HCT116 (cell line): ENCODE data around the gene CTIF. TPM values are rescaled to one million over a fixed set of nuclear protein-coding genes. Genes with fewer than 3 reads are reported as not detected.

Experiments
- ATAC-seq: fragments of 200-7000 bp; cut with Tn5 transposase; 2 replicates; pipeline ENCODE4 v1.9.1; 2020; ENCODE audit warnings: mild to moderate bottlenecking, moderate library complexity
- BruUV-seq: library from RNA; stranded (reverse); fragments of 400-500 nt; replicated peaks from 2 replicates; lab custom pipeline; 2021; lab: Mats Ljungman, UMichigan
- CTCF ChIA-PET: fragments of 300-600 bp; sonication (Branson Sonifier 250); formaldehyde crosslinking; loops from one replicate; lab custom pipeline; 2021; ENCODE audit warnings: antibody characterized with exemption; lab: Charles Lee
- POLR2A ChIA-PET: fragments of 300-600, 350-600 bp; sonication (Branson Sonifier 250); formaldehyde crosslinking; loops from one replicate; lab custom pipeline; 2021; ENCODE audit warnings: antibody characterized with exemption; lab: Charles Lee
- RAD21 ChIA-PET, 2 experiments: fragments of 300-600 bp; sonication (Branson Sonifier 250); formaldehyde crosslinking; loops; one replicate each; lab custom pipeline; 2023; ENCODE audit warnings: low total read pairs in 2 of 2; ENCODE audit not compliant: uncharacterized antibody in 2 of 2, unreplicated experiment in 2 of 2, low non-redundant PET in 1 of 2; lab: Charles Lee
- DNase-seq: peaks from one replicate; pipeline ENCODE4 v3.0.0-alpha.2; 2010; ENCODE audit warnings: low read depth, low spot score
- H2AFZ ChIP-seq: fragments of 200-600 bp; shearing (Covaris generic), sonication (generic); 2 replicates; pipeline ENCODE4 v1.6.1; 2017; ENCODE audit warnings: low read depth, mixed run types, mixed read lengths, antibody characterized with exemption, low read length; ENCODE audit not compliant: poor library complexity, severe bottlenecking
- H3K27ac ChIP-seq: 2 replicates; pipeline ENCODE4 v1.5.1; 2012; ENCODE audit warnings: low read depth, low read length
- H3K27me3 ChIP-seq: fragments of 200-600 bp; sonication (generic); 2 replicates; pipeline ENCODE4 v1.6.1; 2016; ENCODE audit warnings: mixed run types, low read length, mixed read lengths; ENCODE audit not compliant: insufficient read depth
- H3K36me3 ChIP-seq, 2 experiments: fragments of 200-500 bp in 1 of 2; fragments of 200-600 bp in 1 of 2; sonication (Bioruptor generic) in 1 of 2; sonication (generic) in 1 of 2; 2 replicates each; pipeline versions ENCODE4 v1.5.1 to v1.6.1; 2014 to 2016; ENCODE audit warnings: low read length in 2 of 2, inconsistent platforms in 1 of 2, mixed read lengths in 1 of 2, mixed run types in 1 of 2; ENCODE audit not compliant: insufficient read depth in 2 of 2, control insufficient read depth in 1 of 2
- H3K4me1 ChIP-seq, 2 experiments: fragments of 200-600 bp in 1 of 2; sonication (generic) in 1 of 2; 2 replicates each; pipeline versions ENCODE4 v1.5.1 to v1.6.1; 2012 to 2017; ENCODE audit warnings: low read length in 2 of 2, inconsistent platforms in 1 of 2, mild to moderate bottlenecking in 1 of 2, mixed read lengths in 1 of 2, mixed run types in 1 of 2, moderate library complexity in 1 of 2; ENCODE audit not compliant: insufficient read depth in 2 of 2, control insufficient read depth in 1 of 2
- H3K4me2 ChIP-seq: fragments of 200-600 bp; sonication (generic); 2 replicates; pipeline ENCODE4 v1.6.1; 2017; ENCODE audit warnings: mixed run types, low read length, mixed read lengths
- H3K4me3 ChIP-seq, 2 experiments: fragments of 200-600 bp in 1 of 2; sonication (generic) in 1 of 2; replicated peaks in 1 of 2; 2 replicates each; pipeline ENCODE4 v1.5.1; 2011 to 2016; ENCODE audit warnings: low read length in 2 of 2, control low read depth in 1 of 2, low read depth in 1 of 2, mild to moderate bottlenecking in 1 of 2, mixed read lengths in 1 of 2, mixed run types in 1 of 2
- H3K79me2 ChIP-seq: fragments of 200-600 bp; sonication (generic); 2 replicates; pipeline ENCODE4 v1.6.1; 2017; ENCODE audit warnings: mild to moderate bottlenecking, mixed run types, low read length, moderate library complexity, mixed read lengths; ENCODE audit not compliant: insufficient read depth
- H3K9ac ChIP-seq: fragments of 200-600 bp; sonication (generic); 2 replicates; pipeline ENCODE4 v1.6.1; 2016; ENCODE audit warnings: low read length, mixed read lengths
- H3K9me2 ChIP-seq: fragments of 200-600 bp; sonication (generic), shearing (Covaris generic); 2 replicates; pipeline ENCODE4 v1.6.1; 2017; ENCODE audit warnings: mixed run types, mild to moderate bottlenecking, moderate library complexity; ENCODE audit not compliant: insufficient read depth
- H3K9me3 ChIP-seq, 2 experiments: fragments of 200-500 bp in 1 of 2; fragments of 200-600 bp in 1 of 2; sonication (Bioruptor generic) in 1 of 2; sonication (generic) in 1 of 2; 2 replicates each; pipeline ENCODE4 v1.6.1; 2014 to 2017; ENCODE audit warnings: low read length in 2 of 2, mixed read lengths in 2 of 2, inconsistent platforms in 1 of 2, low read depth in 1 of 2, mild to moderate bottlenecking in 1 of 2, mixed run types in 1 of 2, moderate library complexity in 1 of 2; ENCODE audit not compliant: control insufficient read depth in 1 of 2, insufficient read depth in 1 of 2
- H4K20me1 ChIP-seq: fragments of 200-600 bp; sonication (generic), shearing (Covaris generic); 2 replicates; pipeline ENCODE4 v1.6.1; 2017; ENCODE audit warnings: mixed run types, mild to moderate bottlenecking, moderate library complexity; ENCODE audit not compliant: insufficient read depth
- CEBPB ChIP-seq: IDR thresholded peaks from 2 replicates; pipeline ENCODE4 v1.6.1; 2012; ENCODE audit warnings: low read depth
- CTCF ChIP-seq, 3 experiments: fragments of 200-600 bp in 1 of 3; sonication (generic) in 1 of 3; IDR thresholded peaks in 2 of 3; conservative IDR thresholded peaks in 1 of 3; 2 replicates each; pipeline ENCODE4 v1.5.1; 2012 to 2017; ENCODE audit warnings: low read depth in 2 of 3, low read length in 2 of 3, antibody characterized with exemption in 1 of 3, borderline replicate concordance in 1 of 3, control low read depth in 1 of 3, mild to moderate bottlenecking in 1 of 3, mixed read lengths in 1 of 3, mixed run types in 1 of 3, moderate library complexity in 1 of 3; ENCODE audit not compliant: insufficient read depth in 1 of 3
- FOSL1 ChIP-seq: IDR thresholded peaks from 2 replicates; pipeline ENCODE4 v1.6.1; 2012; ENCODE audit warnings: low read depth
- MAX ChIP-seq: IDR thresholded peaks from 2 replicates; pipeline ENCODE4 v1.6.1; 2012
- RAD21 ChIP-seq: IDR thresholded peaks from 2 replicates; pipeline ENCODE4 v1.6.1; 2012; ENCODE audit warnings: low read depth, mild to moderate bottlenecking
- SIN3A ChIP-seq: IDR thresholded peaks from 2 replicates; pipeline ENCODE4 v1.6.1; 2012; ENCODE audit warnings: low read depth
- YY1 ChIP-seq: IDR thresholded peaks from 2 replicates; pipeline ENCODE4 v1.6.1; 2011; ENCODE audit warnings: low read length, low read depth, moderate library complexity, mild to moderate bottlenecking; ENCODE audit not compliant: insufficient replicate concordance; ENCODE audit errors: extremely low read depth
- intact Hi-C: fragments of 100-400 bp; cut with micrococcal nuclease; formaldehyde crosslinking; loops from 2 replicates; pipeline ENCODE4 v1.10.0; 2022
- total RNA-seq: library from RNA; stranded (reverse); gene quantifications from one replicate; pipeline ENCODE4 v1.2.1, GENCODE V29; 2021; ENCODE audit not compliant: unreplicated experiment

The CTIF gene
- total RNA-seq, 1 experiment from 2014 or later, result 19.7 TPM

- Histone ChIP-seq H3K36me3 (no peaks in the 10 kb centered on the region), H3K79me2 (no peaks in the 10 kb centered on the region), H3K9ac (no peak overlapping the region), H4K20me1 (no peaks in the 10 kb centered on the region), H2AFZ (no peak overlapping the region), H3K27me3 (no peaks in the 10 kb centered on the region), H3K27ac (no peak overlapping the region), H3K4me3 (no peak overlapping the region)
- intact Hi-C loops, result no loop called here
- TF ChIP-seq RAD21 (no peak), CTCF (IDR thresholded peaks at IDR 0.05 in 2 of 3, conservative IDR thresholded peaks at IDR 0.05 in 1 of 3; ENCODE audit: borderline replicate concordance in 1 of 3, insufficient read depth in 1 of 3, low read depth in 2 of 3, low read length in 2 of 3) (no peak), MAX (no peak), FOSL1 (no peak), YY1 (no peak), SIN3A (no peak), CEBPB (no peak)
- TF ChIP-seq, all 23 proteins: peak for 0
- no peaks in the 10 kb centered on the region for H3K9me2 ChIP-seq
- no peaks in the 10 kb centered on the region for H3K9me3 ChIP-seq
- RAD21 ChIA-PET, result no interaction called here
- POLR2A ChIA-PET, result no interaction called here
- BruUV-seq, result no TSS peak
- CTCF ChIA-PET, result no interaction called here
- ATAC-seq (no peak), DNase-seq (no peak)
- peaks cover 0 to 9% of the 10 kb centered on the region in 2 experiments; a peak in 1 of 4 replicates for H3K4me1 ChIP-seq
- H3K4me2 ChIP-seq, result no peak overlapping the region
Observed at GRCh38 chr18:48818329-48819254, 279.8 kb downstream of the CTIF start.
